ENCODE measurements around the gene FAM180A.
"Not testable (repeated sequence)": the region's sequence is repeated elsewhere in the genome, so short reads cannot be mapped to it uniquely, and the experiment has no call there.

Gene FAM180A

DNA sequence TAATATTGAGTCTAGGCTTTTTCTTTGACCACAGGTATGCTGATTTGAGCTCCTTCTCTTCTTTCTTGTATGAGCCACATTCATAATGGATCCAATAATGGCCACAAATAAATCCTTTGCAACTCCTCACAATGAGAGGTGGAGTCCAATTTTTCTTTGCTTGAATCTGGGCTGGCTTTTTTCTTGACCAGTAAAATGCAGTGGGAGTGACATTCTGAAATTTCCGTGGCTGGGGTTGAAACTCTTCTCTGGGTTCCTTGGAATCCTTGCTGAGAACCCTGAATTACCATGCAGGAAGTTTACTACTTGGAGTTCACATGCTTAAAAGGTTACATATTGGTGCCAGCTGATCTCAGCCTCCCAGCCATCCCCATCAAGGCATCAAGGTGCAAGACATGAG is 22.4 kb upstream of the FAM180A start:
- FAIRE-seq: no peak

DNA sequence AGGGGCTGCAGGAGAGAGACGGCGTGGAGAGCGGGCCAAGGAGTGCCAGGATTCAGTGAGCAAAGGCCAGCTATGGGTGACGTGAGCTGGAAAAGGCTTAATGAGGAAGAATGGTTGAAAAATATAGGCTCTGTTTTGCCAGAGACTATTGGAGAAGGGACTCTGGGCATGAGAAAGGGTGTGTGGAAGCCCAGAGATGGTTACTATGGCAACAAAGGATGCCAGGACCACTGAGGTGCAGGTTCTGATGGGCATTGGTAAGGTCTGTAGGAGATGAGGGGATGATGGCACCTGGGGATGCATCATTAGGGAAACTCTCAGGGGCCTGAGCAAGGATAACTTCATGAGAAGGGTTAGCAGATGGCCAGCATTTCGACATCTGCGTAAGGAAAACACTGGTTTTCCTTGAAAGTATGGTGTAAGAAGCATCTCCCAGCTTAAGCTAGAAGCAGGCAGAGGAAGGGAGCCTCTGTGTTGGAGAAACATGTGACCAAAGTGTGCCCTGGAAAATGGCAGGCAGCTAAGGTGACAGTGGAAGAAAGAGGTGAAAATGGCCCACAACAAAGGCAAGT is 21.6 kb upstream of the FAM180A start:
- no peak for FAIRE-seq

GRCh38 chr7:135769005-135769802 is 20.6 kb upstream of the FAM180A start:
- FAIRE-seq: no peak

DNA sequence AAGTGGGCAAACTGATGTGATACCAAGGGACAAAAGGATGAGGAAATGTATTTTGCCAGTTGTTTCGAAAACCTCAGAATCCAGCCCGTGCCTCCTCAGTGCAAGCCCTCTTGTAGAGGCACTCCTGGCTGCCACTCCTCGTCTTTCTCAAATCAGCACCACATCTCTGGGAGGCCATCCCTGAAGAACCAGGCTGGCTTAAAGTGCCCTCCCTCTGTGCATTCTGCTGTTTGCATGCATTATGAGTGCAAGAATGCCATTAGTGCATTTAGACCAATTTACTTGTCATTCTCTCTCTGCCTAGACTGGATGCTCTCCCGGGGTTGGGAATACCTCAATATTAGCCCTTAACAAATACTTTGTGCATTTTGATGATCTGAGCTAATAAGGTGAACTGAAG is 19.9 kb upstream of the FAM180A start:
- FAIRE-seq: no peak

DNA sequence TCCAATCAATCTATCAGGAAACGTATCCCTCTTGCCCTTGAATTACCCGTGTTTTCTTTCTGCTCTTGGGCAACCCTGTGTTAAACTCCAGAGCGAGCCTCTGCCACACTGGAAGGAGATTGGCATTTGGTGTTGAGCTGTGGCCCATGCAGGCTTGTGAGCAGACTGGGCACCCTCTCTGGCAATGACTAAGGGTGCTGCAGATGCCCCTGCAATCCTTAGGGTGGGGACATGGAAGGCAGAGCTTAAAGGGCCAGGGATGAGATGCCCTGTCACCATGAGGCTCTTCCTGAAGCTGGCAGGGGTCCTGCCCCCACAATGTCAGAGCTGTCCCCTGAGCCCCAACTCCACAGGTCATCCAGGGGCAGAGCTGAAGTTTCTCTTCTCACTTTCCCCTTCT is 19.5 kb upstream of the FAM180A start:
- FAIRE-seq: no peak

DNA sequence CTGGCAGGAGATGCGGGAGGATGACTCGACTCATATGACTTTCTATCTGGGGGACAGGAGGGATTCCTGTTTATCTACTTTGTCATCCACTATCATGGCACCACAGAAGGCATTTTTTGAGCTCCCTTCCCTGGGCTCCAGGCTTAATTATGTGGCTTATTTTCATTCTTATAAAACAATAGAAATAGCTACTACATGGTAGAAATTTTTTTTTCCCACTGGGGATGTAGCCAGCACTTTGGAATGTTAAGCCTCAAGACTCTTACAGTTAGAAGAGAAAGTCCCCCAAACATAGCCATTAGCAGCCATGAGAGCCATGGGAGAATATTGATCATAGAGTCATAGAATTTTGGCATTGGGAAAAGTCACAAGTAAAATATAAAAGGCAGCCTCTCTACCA is 14.6 kb upstream of the FAM180A start:
- FAIRE-seq: no peak

GRCh38 chr7:135761751-135762488 is 13.3 kb upstream of the FAM180A start:
- no peak for FAIRE-seq

DNA sequence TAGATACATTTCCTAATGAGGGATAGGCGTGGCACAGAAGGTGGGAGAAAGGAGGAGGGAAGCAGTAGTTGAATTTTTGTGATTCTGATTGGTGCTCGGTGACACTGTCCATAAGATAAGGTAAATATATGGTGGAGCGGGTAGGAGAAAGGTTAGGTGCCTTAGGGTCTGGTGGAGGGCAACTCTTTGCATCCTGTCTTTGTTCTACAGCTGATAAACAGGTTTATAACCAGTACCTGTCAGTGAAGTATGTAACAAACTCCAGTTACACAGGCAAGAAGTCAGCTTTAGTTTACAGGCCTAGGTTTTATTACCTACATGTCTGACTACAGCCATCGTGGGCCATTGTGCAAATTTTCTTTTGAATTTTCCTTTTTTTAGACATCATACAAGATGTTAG is 10.9 kb upstream of the FAM180A start:
- no peak for FAIRE-seq

DNA sequence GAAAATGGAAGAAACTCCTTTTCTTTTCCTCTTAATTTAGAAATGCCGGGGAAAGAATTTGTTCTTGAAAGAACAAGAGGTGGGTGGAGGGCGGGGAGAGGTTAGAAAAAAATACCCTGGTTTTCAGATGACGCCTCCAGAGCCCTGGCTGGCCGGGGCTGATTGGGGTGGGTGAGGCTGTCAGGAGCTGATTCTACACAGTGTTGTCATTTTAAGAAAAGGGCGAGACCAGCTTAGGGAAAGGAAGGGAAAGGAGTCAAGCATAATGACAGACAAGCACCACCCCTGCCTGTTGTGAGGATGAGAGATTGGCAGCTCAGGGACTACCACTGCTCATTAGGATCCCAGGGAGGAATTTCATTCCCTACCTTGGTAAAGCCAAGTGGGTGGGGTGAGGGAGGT is 9.9 kb upstream of the FAM180A start:
- no peak for FAIRE-seq

DNA sequence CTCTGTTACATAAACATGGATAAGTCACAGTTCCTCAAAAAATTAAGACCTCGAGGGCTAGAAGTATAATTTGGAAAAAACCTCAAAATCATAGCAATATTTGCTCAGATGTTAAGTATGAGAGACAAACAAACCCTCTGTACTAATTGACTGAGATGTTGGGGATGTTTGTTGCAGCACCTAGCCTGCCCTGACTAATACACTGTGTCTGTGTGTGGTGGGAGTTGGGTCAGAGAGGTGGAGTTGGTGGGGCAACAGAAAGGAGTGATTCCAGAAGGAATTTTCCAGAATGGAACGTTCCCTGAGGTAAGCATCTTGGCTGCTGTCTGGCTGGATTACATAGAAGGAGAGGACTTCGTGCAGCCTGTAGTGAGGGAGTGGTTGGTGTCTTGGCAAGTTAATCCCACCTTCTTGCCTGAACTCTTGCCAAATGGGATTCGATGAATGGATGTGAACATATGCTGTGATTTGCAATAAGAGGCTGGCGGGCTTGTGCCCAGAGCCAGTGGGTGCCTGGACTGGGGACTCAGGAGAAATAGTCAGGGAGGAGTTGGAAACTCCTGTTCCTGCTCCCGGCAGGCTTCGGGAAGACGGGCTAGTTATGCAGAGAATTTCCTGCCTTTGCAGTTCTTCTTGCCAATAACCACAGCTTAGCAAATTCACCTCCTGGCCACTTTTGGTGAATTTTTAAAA is 9.3 kb upstream of the FAM180A start:
- FAIRE-seq: no peak

DNA sequence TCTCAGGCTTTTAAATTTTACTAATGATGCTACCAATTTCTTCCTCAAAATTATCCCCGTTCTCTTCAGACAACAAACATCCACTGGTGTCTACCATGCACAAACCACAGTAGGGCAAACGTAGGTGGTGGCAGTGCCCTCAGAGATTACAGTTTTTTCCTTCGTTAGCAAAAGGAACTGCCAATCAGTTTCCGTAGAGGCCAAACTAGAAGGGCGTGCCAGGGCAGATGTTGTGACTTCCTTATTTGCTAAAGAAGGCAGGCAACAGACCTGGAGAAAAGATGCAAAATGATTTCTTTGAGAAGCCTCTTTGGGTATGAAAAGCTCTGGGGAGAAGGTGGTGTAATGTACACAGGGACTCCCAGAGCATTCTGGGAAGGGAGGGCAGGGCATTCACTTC is 7.6 kb upstream of the FAM180A start:
- FAIRE-seq: no peak

GRCh38 chr7:135755351-135755753 is 6.7 kb upstream of the FAM180A start:
- FAIRE-seq: no peak

- no peak for FAIRE-seq
Observed at GRCh38 chr7:135753616-135754413, 5.2 kb upstream of the FAM180A start.

- FAIRE-seq: no peak
Observed at GRCh38 chr7:135747366-135747765, 1.2 kb downstream of the FAM180A start.

DNA sequence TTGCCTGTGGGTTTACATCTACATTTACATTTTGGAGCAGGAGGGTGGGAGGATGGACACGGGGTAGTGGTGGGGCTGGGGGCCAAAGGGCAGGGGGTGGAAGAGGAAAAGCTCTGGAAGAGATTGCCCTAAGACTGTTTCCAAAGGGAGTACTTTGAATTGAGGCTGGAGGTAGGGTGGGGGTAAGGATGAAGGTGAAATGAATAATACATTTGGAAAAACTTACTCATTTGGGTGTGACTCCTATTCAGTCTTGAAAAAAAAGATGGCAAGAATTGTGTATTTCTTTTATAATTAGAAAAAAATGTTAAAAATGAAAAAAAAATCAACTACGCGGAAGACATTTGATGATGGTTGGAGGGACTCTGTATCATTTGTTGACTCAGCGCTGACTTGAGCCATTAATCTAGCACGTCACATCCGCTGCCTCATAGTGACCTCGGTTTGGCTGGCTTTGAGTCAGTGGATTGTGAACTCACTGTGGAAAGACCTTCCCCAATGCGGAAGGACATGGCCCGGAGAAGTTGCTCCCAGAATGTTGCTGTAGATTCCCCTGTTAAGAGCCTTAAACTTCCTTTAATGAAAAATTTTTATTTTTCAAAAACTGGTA is 2.8 kb downstream of the FAM180A start:
- no peak for FAIRE-seq

DNA sequence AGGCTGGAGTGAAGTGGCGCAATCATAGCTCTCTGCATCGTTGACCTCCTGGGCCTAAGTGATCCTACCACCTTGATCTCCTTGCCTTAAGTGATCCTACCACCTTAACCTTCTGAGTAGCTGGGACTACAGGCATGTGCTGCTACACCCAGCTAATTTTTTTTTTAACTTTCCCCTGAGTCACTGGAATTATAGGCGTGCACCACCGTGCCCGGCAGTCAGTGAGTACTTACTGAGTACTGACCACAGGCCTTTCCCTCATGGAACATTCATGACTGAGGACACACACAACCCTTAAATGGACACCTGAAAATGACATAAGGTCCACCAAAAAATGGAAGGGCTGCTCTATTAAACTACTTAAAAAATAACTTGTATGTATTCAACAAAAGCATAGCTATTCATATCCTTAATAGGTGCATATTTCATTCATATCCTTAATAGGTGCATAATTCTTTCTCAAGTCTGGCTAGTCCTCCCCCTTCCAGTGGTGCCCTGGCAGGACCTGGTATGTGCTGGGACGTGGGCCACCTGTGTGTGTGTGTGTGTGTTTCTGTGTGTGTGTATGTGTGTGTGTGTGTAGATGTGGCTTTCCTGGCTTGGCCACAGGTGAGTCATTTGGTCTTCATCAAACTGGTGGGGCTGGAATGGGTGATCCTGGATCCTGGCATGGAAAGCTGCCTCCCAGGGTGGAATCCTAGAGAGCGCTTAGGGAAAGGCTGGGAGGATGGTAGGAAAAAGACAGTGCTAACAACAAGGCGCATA is 3.5 kb downstream of the FAM180A start:
- no peak for FAIRE-seq

GRCh38 chr7:135743907-135744731 is 4.5 kb downstream of the FAM180A start:
- no peak for FAIRE-seq

DNA sequence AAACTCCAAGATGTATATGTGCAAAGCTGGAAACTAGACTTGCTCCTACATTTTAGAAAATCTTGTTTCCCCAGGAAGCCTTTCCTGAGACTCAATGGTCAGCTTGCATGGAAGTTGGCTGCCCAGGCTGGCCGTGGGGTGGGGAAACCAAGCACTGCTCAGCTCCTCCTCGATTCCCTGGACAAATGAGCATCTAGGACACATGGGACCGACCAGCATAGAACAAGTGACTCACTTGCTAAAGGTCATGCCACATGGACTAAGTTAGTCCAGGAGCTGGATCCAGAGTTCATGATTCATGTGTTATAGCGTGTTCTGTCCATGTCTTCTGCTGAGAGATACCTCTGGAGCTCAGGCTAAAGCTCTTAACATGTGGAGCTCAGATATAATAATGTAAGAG is 6.2 kb downstream of the FAM180A start:
- no peak for FAIRE-seq

DNA sequence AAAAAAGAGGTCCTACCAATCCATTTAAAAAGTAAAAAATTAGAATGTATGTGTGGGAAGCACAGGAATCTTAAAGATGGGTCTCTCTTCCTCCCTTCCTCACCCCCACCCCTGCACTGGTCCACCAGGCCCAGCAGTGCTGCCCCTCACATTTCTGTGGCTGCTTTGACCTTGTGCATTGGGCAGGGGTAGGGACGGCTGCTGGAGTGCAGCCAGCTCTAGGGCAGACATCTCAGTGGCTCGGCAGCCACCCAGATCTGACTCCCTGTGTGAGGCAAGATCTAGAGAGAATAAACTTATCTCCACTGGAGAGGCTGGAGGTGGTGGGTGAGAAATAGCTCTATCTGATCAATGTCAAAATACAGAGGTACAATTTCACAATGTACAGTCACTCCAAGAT is 6.7 kb downstream of the FAM180A start:
- FAIRE-seq: no peak

DNA sequence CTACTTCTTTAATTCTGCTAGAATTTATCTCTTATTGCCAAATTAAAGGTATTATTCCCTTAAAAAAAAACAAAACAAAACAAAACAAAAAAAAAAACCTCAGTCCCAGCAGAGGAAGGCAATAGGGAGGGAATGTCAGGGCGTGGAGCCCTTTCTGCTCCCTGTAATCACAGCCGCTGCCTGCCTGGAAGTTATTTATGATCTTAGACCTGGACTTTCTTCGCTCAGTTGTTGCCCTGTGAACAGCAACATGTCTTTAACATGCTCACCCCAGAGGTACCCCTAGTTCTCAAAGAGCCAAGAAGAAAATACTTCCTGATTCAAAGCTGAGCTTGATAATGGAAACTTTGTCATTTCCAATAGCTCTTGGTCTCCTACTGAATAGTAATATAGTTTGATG is 7.7 kb downstream of the FAM180A start:
- no peak for FAIRE-seq

GRCh38 chr7:135737306-135737647 is 11.3 kb downstream of the FAM180A start:
- not testable (repeated sequence) for FAIRE-seq

Measured in G401.6 (cell line).